Trophoblast cell (in vitro differentiated cells and primary cell): Measurements from ENCODE around the gene CCDC6.

ENCODE experiments used
- DNase-seq, 2 donors: peaks; one replicate each; pipeline ENCODE4 v3.0.0-alpha.2; 2016
- H2AFZ ChIP-seq: 2 replicates; pipeline ENCODE4 v1.6.1; 2013; ENCODE audit warnings: low read length, moderate library complexity, mild to moderate bottlenecking; ENCODE audit not compliant: insufficient read depth, poor library complexity
- H2AK5ac ChIP-seq: 2 replicates; pipeline ENCODE4 v1.6.1; 2013; ENCODE audit warnings: mild to moderate bottlenecking, low read length
- H2BK120ac ChIP-seq: 2 replicates; pipeline ENCODE4 v1.6.1; 2013; ENCODE audit warnings: low read length, mild to moderate bottlenecking, moderate library complexity; ENCODE audit not compliant: insufficient read depth, poor library complexity
- H2BK12ac ChIP-seq: 2 replicates; pipeline ENCODE4 v1.6.1; 2013; ENCODE audit warnings: mild to moderate bottlenecking, low read length, moderate library complexity
- H2BK5ac ChIP-seq: 2 replicates; pipeline ENCODE4 v1.6.1; 2013; ENCODE audit warnings: low read length, low read depth, moderate library complexity, mild to moderate bottlenecking; ENCODE audit not compliant: poor library complexity
- H3K14ac ChIP-seq: 2 replicates; pipeline ENCODE4 v1.6.1; 2013; ENCODE audit warnings: mild to moderate bottlenecking, low read length
- H3K18ac ChIP-seq: 2 replicates; pipeline ENCODE4 v1.6.1; 2013; ENCODE audit warnings: mild to moderate bottlenecking, low read length
- H3K23ac ChIP-seq: 2 replicates; pipeline ENCODE4 v1.6.1; 2013; ENCODE audit warnings: low read length
- H3K27ac ChIP-seq: 2 replicates; pipeline ENCODE4 v1.5.1; 2013; ENCODE audit warnings: low read depth, mild to moderate bottlenecking, inconsistent platforms, low read length, moderate library complexity
- H3K27me3 ChIP-seq: 2 replicates; pipeline ENCODE4 v1.6.1; 2013; ENCODE audit warnings: inconsistent platforms, mild to moderate bottlenecking, low read length, moderate library complexity; ENCODE audit not compliant: insufficient read depth
- H3K36me3 ChIP-seq, 2 experiments: 1 replicate in 1 of 2; 2 replicates in 1 of 2; pipeline ENCODE4 v1.6.1; 2013; ENCODE audit warnings: low read length in 2 of 2, mild to moderate bottlenecking in 2 of 2, moderate library complexity in 1 of 2; ENCODE audit not compliant: insufficient read depth in 2 of 2, control insufficient read depth in 1 of 2
- H3K4ac ChIP-seq: 2 replicates; pipeline ENCODE4 v1.6.1; 2013; ENCODE audit warnings: low read depth, mild to moderate bottlenecking, low read length, moderate library complexity
- H3K4me1 ChIP-seq, 2 experiments: 1 replicate in 1 of 2; 2 replicates in 1 of 2; pipeline ENCODE4 v1.6.1; 2013; ENCODE audit warnings: low read length in 2 of 2, mild to moderate bottlenecking in 2 of 2, moderate library complexity in 1 of 2; ENCODE audit not compliant: insufficient read depth in 2 of 2, control insufficient read depth in 1 of 2
- H3K4me2 ChIP-seq: 2 replicates; pipeline ENCODE4 v1.6.1; 2013; ENCODE audit warnings: inconsistent platforms, mild to moderate bottlenecking, low read length, moderate library complexity
- H3K4me3 ChIP-seq: 2 replicates; pipeline ENCODE4 v1.5.1; 2013; ENCODE audit warnings: mild to moderate bottlenecking, low read depth, low read length, inconsistent platforms
- H3K79me1 ChIP-seq: one replicate; pipeline ENCODE4 v1.6.1; 2013; ENCODE audit warnings: low read length
- H3K79me2 ChIP-seq: 2 replicates; pipeline ENCODE4 v1.6.1; 2013; ENCODE audit warnings: low read length, mild to moderate bottlenecking; ENCODE audit not compliant: control insufficient read depth, insufficient read depth, poor library complexity
- H3K9ac ChIP-seq: 2 replicates; pipeline ENCODE4 v1.6.1; 2013; ENCODE audit warnings: mild to moderate bottlenecking, low read length
- H3K9me3 ChIP-seq: 2 replicates; pipeline ENCODE4 v1.6.1; 2013; ENCODE audit warnings: low read depth, mild to moderate bottlenecking, control low read depth, inconsistent platforms, low read length; ENCODE audit not compliant: insufficient read depth
- H4K12ac ChIP-seq: 2 replicates; pipeline ENCODE4 v1.6.1; 2013; ENCODE audit warnings: low read depth, mild to moderate bottlenecking, low read length, moderate library complexity
- H4K8ac ChIP-seq: 2 replicates; pipeline ENCODE4 v1.6.1; 2013; ENCODE audit warnings: low read depth, mild to moderate bottlenecking, low read length, moderate library complexity
- H4K91ac ChIP-seq: one replicate; pipeline ENCODE4 v1.6.1; 2013; ENCODE audit warnings: low read depth, mild to moderate bottlenecking, low read length, moderate library complexity
- WGBS: extraction: QIAGEN DNeasy Blood & Tissue Kit; methylation state at CpG from one replicate; pipeline ENCODE4 v1.1.7; 2013; ENCODE audit warnings: missing lambda C conversion rate; ENCODE audit not compliant: insufficient read length, insufficient coverage; ENCODE audit errors: extremely low coverage; 5-methylcytosine and 5-hydroxymethylcytosine counted together

CCDC6 gene

DNA sequence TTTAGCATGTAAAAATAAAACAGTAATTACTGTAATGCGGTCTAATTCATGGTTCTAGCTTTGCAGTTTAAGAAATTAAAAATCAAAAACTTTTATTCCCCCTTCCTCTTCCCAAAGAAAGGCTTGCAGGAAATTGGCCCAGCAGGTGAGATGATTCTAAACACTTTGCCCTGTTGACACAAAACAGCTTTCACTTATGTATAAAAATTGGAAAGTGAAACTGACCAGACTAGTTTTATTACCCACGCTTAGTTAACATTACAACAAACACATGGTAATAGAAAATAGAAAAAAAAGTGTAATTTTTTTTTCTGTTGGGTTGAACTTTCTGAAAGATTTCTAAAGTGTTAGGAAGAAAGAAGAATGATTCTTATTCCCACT is 1.2 kb upstream of the CCDC6 start:
- Histone ChIP-seq H3K27ac (peak overlapping the region; percentile 95), H3K9ac (no peak overlapping the region), H4K91ac (no peak overlapping the region), H3K79me2 (peaks cover 22% of the 10 kb centered on the region), H2BK120ac (no peak overlapping the region), H3K18ac (no peak overlapping the region), H3K4ac (no peak overlapping the region), H3K36me3 (no peaks in the 10 kb centered on the region), H3K4me2 (no peak overlapping the region), H3K14ac (no peak overlapping the region), H3K23ac (no peak overlapping the region), H2AFZ (no peak overlapping the region), H4K12ac (no peak overlapping the region), H3K79me1 (peaks cover 23% of the 10 kb centered on the region), H3K4me3 (no peak overlapping the region), H3K27me3 (no peaks in the 10 kb centered on the region), H2BK5ac (no peak overlapping the region), H4K8ac (no peak overlapping the region), H2BK12ac (no peak overlapping the region), H3K9me3 (no peaks in the 10 kb centered on the region), H3K4me1 (peaks cover 4 to 9% of the 10 kb centered on the region in 2 experiments), H2AK5ac (no peak overlapping the region)
- DNase-seq = no peak
- no CpG with 5 or more reads among the region's 2 CpGs for WGBS

DNA sequence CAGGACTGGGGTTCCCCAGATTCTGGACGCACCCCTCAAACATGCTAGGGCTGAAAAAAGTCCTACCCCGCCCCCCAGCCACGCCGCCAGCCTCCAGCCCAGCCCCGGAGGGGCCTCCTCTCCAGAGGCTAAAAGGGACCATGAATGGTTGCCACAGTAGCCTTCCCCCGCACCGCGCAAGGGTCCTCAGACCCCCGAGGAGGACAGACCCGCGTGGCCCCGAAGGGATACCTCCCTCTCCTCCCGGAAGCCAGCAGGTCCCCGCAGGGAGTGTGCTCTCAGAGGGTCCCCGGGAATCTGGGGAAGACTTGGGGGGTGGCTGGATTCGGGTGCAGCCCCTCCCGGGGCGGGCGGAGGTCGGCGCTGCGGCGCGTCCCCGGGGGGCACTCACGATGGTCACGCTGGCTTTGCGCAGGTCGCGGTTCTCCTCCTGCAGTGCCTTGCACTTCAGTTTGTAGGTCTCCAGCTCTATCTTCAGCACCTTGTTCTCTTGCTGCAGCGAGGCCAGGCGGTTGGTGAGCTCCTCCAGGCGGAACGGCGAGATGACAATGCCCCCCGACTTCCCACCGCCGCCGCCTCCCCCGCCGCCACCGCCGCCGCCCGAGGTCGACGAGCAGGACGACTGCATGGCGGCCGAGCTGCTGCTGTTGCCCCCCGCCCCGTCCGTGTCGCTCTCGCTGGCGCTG is 482 bp downstream of the CCDC6 start:
- peak overlapping the region; percentile 82 for H4K12ac ChIP-seq
- H4K8ac ChIP-seq = peak overlapping the region; percentile 78
- peaks cover 4 to 12% of the 10 kb centered on the region in 2 experiments for H3K4me1 ChIP-seq
- H3K36me3 ChIP-seq = no peaks in the 10 kb centered on the region
- peak overlapping the region; percentile 100 for H3K4ac ChIP-seq
- H2AK5ac ChIP-seq = peak overlapping the region; percentile 91
- peak overlapping the region; percentile 80 for H4K91ac ChIP-seq
- WGBS = no CpG with 5 or more reads among the region's 56 CpGs
- no peaks in the 10 kb centered on the region for H3K9me3 ChIP-seq
- H3K27ac ChIP-seq = peak overlapping the region; percentile 89
- H3K23ac ChIP-seq = no peak overlapping the region
- H3K14ac ChIP-seq = peak overlapping the region; percentile 91
- peak overlapping the region; percentile 82 for H2BK12ac ChIP-seq
- peak overlapping the region; percentile 71 for H2AFZ ChIP-seq
- H3K18ac ChIP-seq = peak overlapping the region; percentile 90
- H3K4me3 ChIP-seq = peak overlapping the region; percentile 89
- peak overlapping the region; percentile 89 for H2BK120ac ChIP-seq
- peak overlapping the region; percentile 88 for H3K4me2 ChIP-seq
- H3K79me1 ChIP-seq = peaks cover 23% of the 10 kb centered on the region
- peaks cover 27% of the 10 kb centered on the region for H3K79me2 ChIP-seq
- DNase-seq = no peak
- peak overlapping the region; percentile 90 for H3K9ac ChIP-seq
- H2BK5ac ChIP-seq = peak overlapping the region; percentile 91
- H3K27me3 ChIP-seq = no peaks in the 10 kb centered on the region

GRCh38 chr10:59905066-59905730 is 1.2 kb downstream of the CCDC6 start:
- H3K14ac ChIP-seq = peak overlapping the region; percentile 91
- peaks cover 28% of the 10 kb centered on the region for H3K79me2 ChIP-seq
- H3K27ac ChIP-seq = peak overlapping the region; percentile 89
- H3K4me1 ChIP-seq = peaks cover 4 to 14% of the 10 kb centered on the region in 2 experiments
- DNase-seq = peak in 1 of 2 donors; percentile 28
- no CpG with 5 or more reads among the region's 23 CpGs for WGBS
- peak overlapping the region; percentile 23 for H3K23ac ChIP-seq
- peaks cover 23% of the 10 kb centered on the region for H3K79me1 ChIP-seq
- H2AFZ ChIP-seq = peak overlapping the region; percentile 71
- peak overlapping the region; percentile 67 for H2AK5ac ChIP-seq
- peak overlapping the region; percentile 89 for H3K4me3 ChIP-seq
- peak overlapping the region; percentile 82 for H4K12ac ChIP-seq
- peaks cover 1% of the 10 kb centered on the region in 2 experiments for H3K36me3 ChIP-seq
- H3K18ac ChIP-seq = peak overlapping the region; percentile 90
- H2BK120ac ChIP-seq = peak overlapping the region; percentile 89
- H4K91ac ChIP-seq = peak overlapping the region; percentile 80
- no peaks in the 10 kb centered on the region for H3K27me3 ChIP-seq
- peak overlapping the region; percentile 100 for H3K4ac ChIP-seq
- H3K9me3 ChIP-seq = no peaks in the 10 kb centered on the region
- H2BK5ac ChIP-seq = peak overlapping the region; percentile 91
- no peak overlapping the region for H2BK12ac ChIP-seq
- peak overlapping the region; percentile 88 for H3K4me2 ChIP-seq
- H3K9ac ChIP-seq = peak overlapping the region; percentile 90
- H4K8ac ChIP-seq = peak overlapping the region; percentile 78

- H3K36me3 ChIP-seq = peaks cover 1 to 7% of the 10 kb centered on the region in 2 experiments
- peak overlapping the region; percentile 1 for H3K14ac ChIP-seq
- WGBS = no CpG with 5 or more reads among the region's 7 CpGs
- no peak overlapping the region for H4K8ac ChIP-seq
- H3K4me2 ChIP-seq = peak overlapping the region; percentile 88
- peaks cover 4 to 16% of the 10 kb centered on the region in 2 experiments for H3K4me1 ChIP-seq
- no peak overlapping the region for H4K91ac ChIP-seq
- H3K27me3 ChIP-seq = no peaks in the 10 kb centered on the region
- no peak overlapping the region for H3K18ac ChIP-seq
- H3K4ac ChIP-seq = peak overlapping the region; percentile 100
- no peak overlapping the region for H4K12ac ChIP-seq
- peaks cover 21% of the 10 kb centered on the region for H3K79me1 ChIP-seq
- DNase-seq = no peak
- H3K27ac ChIP-seq = no peak overlapping the region
- H3K4me3 ChIP-seq = peak overlapping the region; percentile 64
- peaks cover 34% of the 10 kb centered on the region for H3K79me2 ChIP-seq
- H2AFZ ChIP-seq = no peak overlapping the region
- H3K9ac ChIP-seq = no peak overlapping the region
- no peak overlapping the region for H2BK120ac ChIP-seq
- H2BK12ac ChIP-seq = no peak overlapping the region
- peak overlapping the region; percentile 91 for H2BK5ac ChIP-seq
- no peak overlapping the region for H3K23ac ChIP-seq
- no peak overlapping the region for H2AK5ac ChIP-seq
- H3K9me3 ChIP-seq = no peaks in the 10 kb centered on the region
Observed at GRCh38 chr10:59904426-59905065, 1.8 kb downstream of the CCDC6 start.
